ENCODE data around the gene SIGLEC12.
"Not testable (repeated sequence)": the region's sequence is repeated elsewhere in the genome, so short reads cannot be mapped to it uniquely, and the experiment has no call there.

The SIGLEC12 gene

GRCh38 chr19:51471527-51471926 lies 30.1 kb downstream of the SIGLEC12 start:
- H3K4me3 ChIP-seq = no peak overlapping the region
- no peaks in the 10 kb centered on the region for H4K20me1 ChIP-seq
- H3K4me1 ChIP-seq = peaks cover 19 to 38% (median 29%) of the 10 kb centered on the region in 10 experiments
- TF ChIP-seq Cebpa-rat (IDR thresholded peaks at IDR 0.05) = no peak
- peaks cover 0 to 5% (median 0%) of the 10 kb centered on the region in 11 experiments; a peak in 2 of 22 replicates for H3K9me3 ChIP-seq (replicated peaks in 1 of 11)
- no peaks in the 10 kb centered on the region for H3K27me3 ChIP-seq
- H3K27ac ChIP-seq = no peak overlapping the region
- H3K36me3 ChIP-seq = no peaks in the 10 kb centered on the region
- no peak overlapping the region for H3K9ac ChIP-seq
- no peak overlapping the region for H3K4me2 ChIP-seq

- no peak overlapping the region for H3K4me3 ChIP-seq
- no peak overlapping the region for H3K4me2 ChIP-seq
- peaks cover 25 to 43% (median 32%) of the 10 kb centered on the region in 10 experiments for H3K4me1 ChIP-seq
- no peak overlapping the region for H3K27ac ChIP-seq
- no peak for TF ChIP-seq Cebpa-rat (IDR thresholded peaks at IDR 0.05)
- no peaks in the 10 kb centered on the region for H3K27me3 ChIP-seq
- no peaks in the 10 kb centered on the region for H3K36me3 ChIP-seq
- H4K20me1 ChIP-seq = no peaks in the 10 kb centered on the region
- H3K9me3 ChIP-seq (replicated peaks in 1 of 11) = peaks cover 0 to 1% (median 0%) of the 10 kb centered on the region in 11 experiments; a peak in 2 of 22 replicates
- H3K9ac ChIP-seq = no peak overlapping the region
Observed at GRCh38 chr19:51470966-51471365, 30.6 kb downstream of the SIGLEC12 start.

GRCh38 chr19:51469629-51470028 lies 32.0 kb downstream of the SIGLEC12 start:
- TF ChIP-seq Cebpa-rat (IDR thresholded peaks at IDR 0.05) = no peak
- no peaks in the 10 kb centered on the region for H3K36me3 ChIP-seq
- H3K9ac ChIP-seq = no peak overlapping the region
- peaks cover 26 to 43% (median 34%) of the 10 kb centered on the region in 10 experiments for H3K4me1 ChIP-seq
- no peaks in the 10 kb centered on the region for H3K9me3 ChIP-seq (replicated peaks in 1 of 11)
- H3K4me2 ChIP-seq = peak overlapping the region in 9 of 11 experiments; percentile 19 to 87 (median 68); a peak in 17 of 22 replicates
- H3K27ac ChIP-seq = 0 out of 22 replicates have a peak overlapping the region, but pooled peaks of 1 of the 11 experiments have one; percentile 5
- H3K27me3 ChIP-seq = no peaks in the 10 kb centered on the region
- H3K4me3 ChIP-seq = no peak overlapping the region
- no peaks in the 10 kb centered on the region for H4K20me1 ChIP-seq

GRCh38 chr19:51469162-51469561 lies 32.4 kb downstream of the SIGLEC12 start:
- Histone ChIP-seq H3K4me1 (peaks cover 26 to 43% (median 34%) of the 10 kb centered on the region in 10 experiments), H3K36me3 (no peaks in the 10 kb centered on the region), H3K27me3 (no peaks in the 10 kb centered on the region), H3K9me3 (replicated peaks in 1 of 11) (no peaks in the 10 kb centered on the region), H3K4me2 (peak overlapping the region in 10 of 11 experiments; percentile 10 to 87 (median 68); a peak in 18 of 22 replicates), H4K20me1 (no peaks in the 10 kb centered on the region), H3K9ac (no peak overlapping the region), H3K4me3 (no peak overlapping the region), H3K27ac (0 out of 22 replicates have a peak overlapping the region, but pooled peaks of 1 of the 11 experiments have one; percentile 5)
- TF ChIP-seq Cebpa-rat (IDR thresholded peaks at IDR 0.05) = no peak

GRCh38 chr19:51468545-51468920 lies 33.1 kb downstream of the SIGLEC12 start:
- no peaks in the 10 kb centered on the region for H4K20me1 ChIP-seq
- H3K4me2 ChIP-seq = peak overlapping the region; percentile 53 to 87 (median 68)
- no peaks in the 10 kb centered on the region for H3K27me3 ChIP-seq
- H3K9ac ChIP-seq = no peak overlapping the region
- H3K9me3 ChIP-seq (replicated peaks in 1 of 11) = no peaks in the 10 kb centered on the region
- no peaks in the 10 kb centered on the region for H3K36me3 ChIP-seq
- H3K4me3 ChIP-seq = no peak overlapping the region
- 0 out of 22 replicates have a peak overlapping the region, but pooled peaks of 1 of the 11 experiments have one; percentile 8 for H3K27ac ChIP-seq
- no peak for TF ChIP-seq Cebpa-rat (IDR thresholded peaks at IDR 0.05)
- peaks cover 26 to 43% (median 34%) of the 10 kb centered on the region in 10 experiments for H3K4me1 ChIP-seq

- Histone ChIP-seq H3K27ac (peak overlapping the region in 2 of 11 experiments; percentile 2 to 8; a peak in 1 of 22 replicates), H4K20me1 (no peaks in the 10 kb centered on the region), H3K27me3 (peaks cover 0 to 5% (median 0%) of the 10 kb centered on the region in 11 experiments; a peak in 6 of 22 replicates), H3K9me3 (replicated peaks in 1 of 11) (no peaks in the 10 kb centered on the region), H3K4me3 (no peak overlapping the region), H3K4me2 (peak overlapping the region; percentile 53 to 87 (median 68)), H3K4me1 (peaks cover 26 to 46% (median 36%) of the 10 kb centered on the region in 10 experiments), H3K36me3 (no peaks in the 10 kb centered on the region), H3K9ac (0 out of 22 replicates have a peak overlapping the region, but pooled peaks of 1 of the 11 experiments have one; percentile 9)
- TF ChIP-seq Cebpa-rat (IDR thresholded peaks at IDR 0.05) = no peak
Observed at GRCh38 chr19:51467864-51468544, 33.6 kb downstream of the SIGLEC12 start.

- Histone ChIP-seq H3K36me3 (no peaks in the 10 kb centered on the region), H3K4me3 (no peak overlapping the region), H3K4me2 (peak overlapping the region in 7 of 11 experiments; percentile 9 to 75 (median 32); a peak in 10 of 22 replicates), H3K27ac (no peak overlapping the region), H3K4me1 (peaks cover 27 to 59% (median 43%) of the 10 kb centered on the region in 10 experiments), H3K9me3 (replicated peaks in 1 of 11) (no peaks in the 10 kb centered on the region), H3K9ac (no peak overlapping the region), H3K27me3 (peaks cover 0 to 12% (median 0%) of the 10 kb centered on the region in 11 experiments; a peak in 6 of 22 replicates), H4K20me1 (no peaks in the 10 kb centered on the region)
- TF ChIP-seq Cebpa-rat (IDR thresholded peaks at IDR 0.05) = no peak
Observed at GRCh38 chr19:51466723-51467122, 34.9 kb downstream of the SIGLEC12 start.

GRCh38 chr19:51463976-51464581 lies 37.5 kb downstream of the SIGLEC12 start:
- H3K9ac ChIP-seq; H3K36me3 ChIP-seq; H3K4me3 ChIP-seq; H3K9me3 ChIP-seq (replicated peaks in 1 of 11); H3K27ac ChIP-seq; H4K20me1 ChIP-seq; H3K4me2 ChIP-seq: not testable (repeated sequence)
- Histone ChIP-seq H3K4me1 (peaks cover 33 to 65% (median 50%) of the 10 kb centered on the region in 10 experiments), H3K27me3 (peaks cover 0 to 12% (median 0%) of the 10 kb centered on the region in 11 experiments; a peak in 6 of 22 replicates)

- TF ChIP-seq Cebpa-rat (IDR thresholded peaks at IDR 0.05) = no peak
- no peaks in the 10 kb centered on the region for H4K20me1 ChIP-seq
- H3K9me3 ChIP-seq (replicated peaks in 1 of 11) = no peaks in the 10 kb centered on the region
- no peak overlapping the region for H3K27ac ChIP-seq
- H3K4me1 ChIP-seq = peaks cover 19 to 58% (median 36%) of the 10 kb centered on the region in 10 experiments
- no peak overlapping the region for H3K9ac ChIP-seq
- H3K36me3 ChIP-seq = no peaks in the 10 kb centered on the region
- H3K4me3 ChIP-seq = no peak overlapping the region
- peaks cover 0 to 12% (median 0%) of the 10 kb centered on the region in 11 experiments; a peak in 6 of 22 replicates for H3K27me3 ChIP-seq
- peak overlapping the region in 4 of 11 experiments; percentile 20 to 91 (median 82); a peak in 5 of 22 replicates for H3K4me2 ChIP-seq
Observed at GRCh38 chr19:51462681-51463080, 38.9 kb downstream of the SIGLEC12 start.
